ENCODE measurements around the gene USP10. TPM values are rescaled to one million over a fixed set of nuclear protein-coding genes. Genes with fewer than 3 reads are reported as not detected.

The USP10 gene
- total RNA-seq, 1 experiment from 2014 or later = 50.4 TPM

DNA sequence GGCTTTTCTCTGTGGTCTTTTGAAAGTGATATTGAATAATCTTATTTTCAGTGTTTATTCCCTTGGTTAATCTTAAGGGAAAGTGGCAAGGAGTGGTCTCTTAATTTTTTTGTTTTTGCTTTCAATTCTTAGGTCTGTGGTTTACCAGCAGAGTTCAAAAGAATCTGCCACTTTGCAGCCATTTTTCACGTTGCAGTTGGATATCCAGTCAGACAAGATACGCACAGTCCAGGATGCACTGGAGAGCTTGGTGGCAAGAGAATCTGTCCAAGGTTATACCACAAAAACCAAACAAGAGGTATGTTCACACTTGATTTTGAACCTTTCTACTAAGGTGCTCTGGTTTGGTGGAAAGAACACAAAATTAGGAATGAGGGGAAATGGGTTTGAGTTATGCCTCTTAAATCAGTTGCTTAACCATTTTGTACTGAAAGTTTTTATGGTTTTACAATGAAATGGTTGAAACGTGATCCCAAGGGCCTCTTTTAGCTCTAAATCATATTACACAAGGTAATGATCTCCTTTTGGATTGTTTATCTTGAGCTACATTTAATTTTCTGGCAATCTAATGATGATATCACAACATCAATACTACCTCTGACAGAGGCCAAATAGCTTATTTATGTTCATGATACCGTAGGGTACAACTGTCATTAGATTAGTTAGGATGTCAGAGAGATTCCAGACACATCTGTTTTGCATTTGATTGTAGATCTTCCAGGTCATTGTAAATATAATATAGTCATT is 68.4 kb downstream of the USP10 start:
- Histone ChIP-seq H3K36me3 (ENCODE audit: low read depth, low read length) (peaks cover 34% of the 10 kb centered on the region), H3K27me3 (ENCODE audit: low read length) (no peaks in the 10 kb centered on the region), H3K9me3 (ENCODE audit: low read length) (no peaks in the 10 kb centered on the region), H3K4me3 (ENCODE audit: low read length) (no peak overlapping the region), H3K4me2 (ENCODE audit: low read length) (no peak overlapping the region), H3K4me1 (ENCODE audit: insufficient read depth, low read length) (no peaks in the 10 kb centered on the region), H4K20me1 (ENCODE audit: low read length) (no peaks in the 10 kb centered on the region), H2AFZ (ENCODE audit: low read length) (no peak overlapping the region), H3K9me2 (replicated peaks; ENCODE audit: low read length) (no peaks in the 10 kb centered on the region), H3K27ac (ENCODE audit: low read length) (no peak overlapping the region), H3K79me2 (ENCODE audit: low read length) (no peaks in the 10 kb centered on the region), H3K9ac (ENCODE audit: low read length) (no peak overlapping the region), H3F3A (ENCODE audit: low read length, unreplicated experiment) (no peaks in the 10 kb centered on the region)
- POLR2A ChIA-PET (ENCODE audit: unreplicated experiment) = interaction anchor here (0.5 kb wide), 1 partner anchor 448 kb away, joined by 3 read pairs; no protein-coding TSS in a partner anchor
- no TSS peak for BruUV-seq (replicated peaks)
- no peak for ATAC-seq
- no peak for DNase-seq
- TF ChIP-seq EZH2phosphoT487 (IDR thresholded peaks at IDR 0.05; ENCODE audit: borderline replicate concordance, low read length) (no peak), EZH2 (IDR thresholded peaks at IDR 0.05; ENCODE audit: low read length, unreplicated experiment) (no peak)
- TF ChIP-seq, protein P1, sequence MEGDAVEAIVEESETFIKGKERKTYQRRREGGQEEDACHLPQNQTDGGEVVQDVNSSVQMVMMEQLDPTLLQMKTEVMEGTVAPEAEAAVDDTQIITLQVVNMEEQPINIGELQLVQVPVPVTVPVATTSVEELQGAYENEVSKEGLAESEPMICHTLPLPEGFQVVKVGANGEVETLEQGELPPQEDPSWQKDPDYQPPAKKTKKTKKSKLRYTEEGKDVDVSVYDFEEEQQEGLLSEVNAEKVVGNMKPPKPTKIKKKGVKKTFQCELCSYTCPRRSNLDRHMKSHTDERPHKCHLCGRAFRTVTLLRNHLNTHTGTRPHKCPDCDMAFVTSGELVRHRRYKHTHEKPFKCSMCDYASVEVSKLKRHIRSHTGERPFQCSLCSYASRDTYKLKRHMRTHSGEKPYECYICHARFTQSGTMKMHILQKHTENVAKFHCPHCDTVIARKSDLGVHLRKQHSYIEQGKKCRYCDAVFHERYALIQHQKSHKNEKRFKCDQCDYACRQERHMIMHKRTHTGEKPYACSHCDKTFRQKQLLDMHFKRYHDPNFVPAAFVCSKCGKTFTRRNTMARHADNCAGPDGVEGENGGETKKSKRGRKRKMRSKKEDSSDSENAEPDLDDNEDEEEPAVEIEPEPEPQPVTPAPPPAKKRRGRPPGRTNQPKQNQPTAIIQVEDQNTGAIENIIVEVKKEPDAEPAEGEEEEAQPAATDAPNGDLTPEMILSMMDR (conservative IDR thresholded peaks at IDR 0.05; ENCODE audit: low read depth, low read length) = no peak
- CTCF ChIA-PET = no interaction called here
- intact Hi-C loops (cut with micrococcal nuclease) = no loop called here

DNA sequence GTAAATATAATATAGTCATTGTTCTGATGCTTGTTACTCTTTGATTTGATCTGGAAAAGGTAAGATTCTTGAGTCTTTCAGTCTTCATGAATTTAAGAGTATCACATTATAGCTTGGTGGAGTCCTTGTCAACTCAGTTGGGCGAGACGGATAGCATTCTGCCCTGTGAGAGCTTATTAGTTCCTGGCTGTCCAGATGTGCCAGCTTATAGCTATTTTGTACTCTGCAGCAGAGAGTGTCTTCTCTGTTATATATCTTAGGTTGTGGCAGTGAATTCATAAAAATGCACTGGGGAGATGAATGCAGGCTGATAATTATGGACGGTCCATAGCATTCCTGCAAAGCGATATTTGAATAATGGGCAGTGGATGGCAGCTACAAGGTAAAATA is 69.0 kb downstream of the USP10 start:
- no peak overlapping the region for H2AFZ ChIP-seq (ENCODE audit: low read length)
- H4K20me1 ChIP-seq (ENCODE audit: low read length) = no peaks in the 10 kb centered on the region
- TF ChIP-seq EZH2phosphoT487 (IDR thresholded peaks at IDR 0.05; ENCODE audit: borderline replicate concordance, low read length) (no peak), EZH2 (IDR thresholded peaks at IDR 0.05; ENCODE audit: low read length, unreplicated experiment) (no peak)
- TF ChIP-seq, protein P1 (conservative IDR thresholded peaks at IDR 0.05; ENCODE audit: low read depth, low read length) = no peak
- intact Hi-C loops (cut with micrococcal nuclease) = no loop called here
- no peaks in the 10 kb centered on the region for H3K27me3 ChIP-seq (ENCODE audit: low read length)
- no peak overlapping the region for H3K27ac ChIP-seq (ENCODE audit: low read length)
- H3K4me2 ChIP-seq (ENCODE audit: low read length) = no peak overlapping the region
- BruUV-seq (replicated peaks) = no TSS peak
- no peak for ATAC-seq
- H3K36me3 ChIP-seq (ENCODE audit: low read depth, low read length) = peaks cover 29% of the 10 kb centered on the region
- no peaks in the 10 kb centered on the region for H3K4me1 ChIP-seq (ENCODE audit: insufficient read depth, low read length)
- H3K9me2 ChIP-seq (replicated peaks; ENCODE audit: low read length) = no peaks in the 10 kb centered on the region
- no peaks in the 10 kb centered on the region for H3K9me3 ChIP-seq (ENCODE audit: low read length)
- CTCF ChIA-PET = no interaction called here
- no peak overlapping the region for H3K4me3 ChIP-seq (ENCODE audit: low read length)
- DNase-seq = no peak
- POLR2A ChIA-PET (ENCODE audit: unreplicated experiment) = no interaction called here
- H3K79me2 ChIP-seq (ENCODE audit: low read length) = no peaks in the 10 kb centered on the region
- no peaks in the 10 kb centered on the region for H3F3A ChIP-seq (ENCODE audit: low read length, unreplicated experiment)
- H3K9ac ChIP-seq (ENCODE audit: low read length) = no peak overlapping the region

DNA sequence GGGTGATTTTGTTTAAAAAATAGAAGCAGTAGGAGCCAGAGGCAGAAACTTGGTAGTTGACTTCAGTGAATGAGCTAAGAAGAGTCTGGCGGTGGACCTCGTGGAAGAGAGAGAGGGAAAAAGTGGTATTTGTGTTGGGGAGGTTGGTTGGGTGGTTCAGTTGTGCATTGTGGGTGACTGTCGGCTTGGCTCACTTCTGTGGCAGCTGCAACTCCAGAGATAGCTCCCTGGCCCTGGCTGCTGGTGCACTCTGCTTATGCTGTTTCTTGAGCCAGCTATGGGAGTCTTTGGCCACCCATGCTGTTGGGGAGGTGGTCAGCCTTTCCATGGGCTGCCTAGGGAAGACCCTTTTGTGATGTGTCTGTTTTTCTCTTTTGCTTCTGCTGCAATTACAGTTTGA is 69.6 kb downstream of the USP10 start:
- CTCF ChIA-PET = no interaction called here
- DNase-seq = no peak
- no peak for ATAC-seq
- Histone ChIP-seq H3K9me2 (replicated peaks; ENCODE audit: low read length) (no peaks in the 10 kb centered on the region), H3K9me3 (ENCODE audit: low read length) (no peaks in the 10 kb centered on the region), H3K4me3 (ENCODE audit: low read length) (no peak overlapping the region), H3K79me2 (ENCODE audit: low read length) (no peaks in the 10 kb centered on the region), H3K36me3 (ENCODE audit: low read depth, low read length) (peaks cover 23% of the 10 kb centered on the region), H3K9ac (ENCODE audit: low read length) (no peak overlapping the region), H3K4me1 (ENCODE audit: insufficient read depth, low read length) (no peaks in the 10 kb centered on the region), H3K27me3 (ENCODE audit: low read length) (no peaks in the 10 kb centered on the region), H3F3A (ENCODE audit: low read length, unreplicated experiment) (no peaks in the 10 kb centered on the region), H2AFZ (ENCODE audit: low read length) (no peak overlapping the region), H3K4me2 (ENCODE audit: low read length) (no peak overlapping the region), H4K20me1 (ENCODE audit: low read length) (no peaks in the 10 kb centered on the region), H3K27ac (ENCODE audit: low read length) (no peak overlapping the region)
- no TSS peak for BruUV-seq (replicated peaks)
- TF ChIP-seq EZH2 (IDR thresholded peaks at IDR 0.05; ENCODE audit: low read length, unreplicated experiment) (no peak), EZH2phosphoT487 (IDR thresholded peaks at IDR 0.05; ENCODE audit: borderline replicate concordance, low read length) (no peak)
- TF ChIP-seq, protein P1 (conservative IDR thresholded peaks at IDR 0.05; ENCODE audit: low read depth, low read length) = no peak
- intact Hi-C loops (cut with micrococcal nuclease) = no loop called here
- POLR2A ChIA-PET (ENCODE audit: unreplicated experiment) = no interaction called here

Measured in PC-3 (cell line).